NCI-H446 (cell line): ENCODE measurements around the gene KLK8.

Source experiments
- DNase-seq, 2 experiments: peaks; one replicate each; lab custom pipeline; 2025; lab: John Stamatoyannopoulos, UW

Gene KLK8

GRCh38 chr19:50949861-50950260, 51.5 kb downstream of the KLK8 start:
- DNase-seq: no peak

GRCh38 chr19:50947123-50947522, 54.3 kb downstream of the KLK8 start:
- DNase-seq: no peak
